A673 (cell line): ENCODE measurements around the gene OR5A2. TPM values are rescaled to one million over a fixed set of nuclear protein-coding genes. Genes with fewer than 3 reads are reported as not detected.
A peak's percentile ranks its signal among the peaks of the same experiment; 100 is the strongest.

ENCODE experiments used
- Bru-seq: library from RNA; stranded (reverse); fragments of 400-500 nt; gene quantifications from one replicate; lab custom pipeline; 2021; lab: Mats Ljungman, UMichigan
- BruChase-seq, 2 experiments: library from RNA; stranded (reverse); fragments of 400-500 nt; gene quantifications; one replicate each; lab custom pipeline; 2021; lab: Mats Ljungman, UMichigan
- BruUV-seq: library from RNA; stranded (reverse); fragments of 400-500 nt; replicated peaks from 2 replicates; lab custom pipeline; 2021; lab: Mats Ljungman, UMichigan
- CTCF ChIA-PET: fragments of 300-600 bp; sonication (Branson Sonifier 250); formaldehyde crosslinking; loops from one replicate; lab custom pipeline; 2022; ENCODE audit warnings: antibody characterized with exemption; lab: Charles Lee
- POLR2A ChIA-PET: fragments of 300-600 bp; sonication (Branson Sonifier 250); formaldehyde crosslinking; loops from one replicate; lab custom pipeline; 2022; ENCODE audit warnings: antibody characterized with exemption; ENCODE audit not compliant: low non-redundant PET; lab: Charles Lee
- DNase-seq: peaks from one replicate; pipeline ENCODE4 v3.0.0-alpha.2; 2015; ENCODE audit warnings: low spot score
- H3K27ac ChIP-seq: fragments of 200-600 bp; sonication (generic); 2 replicates; pipeline ENCODE4 v1.5.1; 2016; ENCODE audit warnings: mixed run types, low read depth, mild to moderate bottlenecking, mixed read lengths, antibody characterized with exemption, low read length; ENCODE audit not compliant: poor library complexity, severe bottlenecking
- H3K27me3 ChIP-seq: fragments of 200-600 bp; sonication (generic); replicated peaks from 2 replicates; pipeline ENCODE4 v1.6.1; 2017; ENCODE audit warnings: mixed run types, low read depth, mild to moderate bottlenecking, mixed read lengths, antibody characterized with exemption, low read length; ENCODE audit not compliant: insufficient read depth, poor library complexity
- H3K36me3 ChIP-seq: fragments of 200-600 bp; sonication (generic); 2 replicates; pipeline ENCODE4 v1.6.1; 2016; ENCODE audit warnings: mixed run types, mild to moderate bottlenecking, mixed read lengths, antibody characterized with exemption, low read length; ENCODE audit not compliant: insufficient read depth, poor library complexity, severe bottlenecking
- H3K4me1 ChIP-seq: fragments of 200-600 bp; sonication (generic); 2 replicates; pipeline ENCODE4 v1.6.1; 2017; ENCODE audit warnings: mixed run types, mild to moderate bottlenecking, mixed read lengths, antibody characterized with exemption, low read length; ENCODE audit not compliant: insufficient read depth, poor library complexity, severe bottlenecking
- H3K4me3 ChIP-seq: fragments of 200-600 bp; sonication (generic); 2 replicates; pipeline ENCODE4 v1.5.1; 2016; ENCODE audit warnings: low read depth, mixed run types, mild to moderate bottlenecking, mixed read lengths, low read length; ENCODE audit not compliant: poor library complexity, severe bottlenecking
- H3K9me3 ChIP-seq: fragments of 200-600 bp; sonication (generic); 2 replicates; pipeline ENCODE4 v1.6.1; 2016; ENCODE audit warnings: mixed run types, low read depth, mild to moderate bottlenecking, mixed read lengths, antibody characterized with exemption, low read length; ENCODE audit not compliant: poor library complexity, severe bottlenecking
- CTCF ChIP-seq: fragments of 300-800, 200-600 bp; sonication (generic); conservative IDR thresholded peaks from 2 replicates; pipeline ENCODE4 v1.5.1; 2017; ENCODE audit warnings: low read depth, mild to moderate bottlenecking, antibody characterized with exemption, low read length, moderate library complexity, mixed read lengths
- EZH2 ChIP-seq: fragments of 200-600 bp; sonication (generic); IDR thresholded peaks from 2 replicates; pipeline ENCODE4 v1.6.1; 2017; ENCODE audit warnings: borderline replicate concordance, low read depth, mild to moderate bottlenecking, mixed read lengths, antibody characterized with exemption, low read length; ENCODE audit not compliant: poor library complexity, severe bottlenecking
- intact Hi-C: fragments of 100-400 bp; cut with micrococcal nuclease; formaldehyde crosslinking; loops from one replicate; pipeline ENCODE4 v1.10.0; 2022; ENCODE audit not compliant: unreplicated experiment
- long read RNA-seq: library from polyadenylated mRNA; stranded (forward); transcript quantifications from one replicate; pipeline ENCODE4 v2.0.0, GENCODE V29; 2022
- total RNA-seq: library from RNA; stranded (reverse); gene quantifications from 2 replicates; pipeline ENCODE4 v1.2.3, GENCODE V29; 2021

OR5A2 gene
- total RNA-seq (not detected in 2 replicates), Bru-seq, nascent RNA (percentile 8 among the genes with signal in this experiment), BruChase-seq, experiment 1, labeled RNA remaining after a 2-hour chase (not detected), BruChase-seq, experiment 2, labeled RNA remaining after a 6-hour chase (not detected)
- long read RNA-seq: 0 reads

- H3K4me3 ChIP-seq: no peak within 1 kb of the TSS
- BruUV-seq: no TSS peak
- intact Hi-C loops: loop anchor here (5.0 kb wide), 2 partner anchors 209 to 269 kb away; no protein-coding TSS in a partner anchor
- no peak for TF ChIP-seq EZH2
- no peak for TF ChIP-seq CTCF
- no peaks in the 10 kb centered on the region for H3K36me3 ChIP-seq
- DNase-seq: peak; percentile 97
- no peaks in the 10 kb centered on the region for H3K9me3 ChIP-seq
- no peaks in the 10 kb centered on the region for H3K27me3 ChIP-seq
- peak within 1 kb of the TSS; percentile 79 for H3K27ac ChIP-seq
- CTCF ChIA-PET: interaction anchor here (1.1 to 1.8 kb wide), 2 partner anchors 255 to 268 kb away, joined by 9 to 11 read pairs; partner anchors contain the start of gene DTX4
- peaks cover 16% of the 10 kb centered on the region for H3K4me1 ChIP-seq
- POLR2A ChIA-PET: interaction anchor here (0.5 to 0.7 kb wide), 3 partner anchors 184 to 265 kb away, joined by 3 read pairs; partner anchors contain the start of gene PATL1
These were observed at the start of gene OR5A2 for GRCh38 chr11:59426361-59427067. TSS of gene OR5A2 (minus strand) at chr11:59426413. CDS start at chr11:59422953, 3,460 bp downstream.

- H3K9me3 ChIP-seq: no peaks in the 10 kb centered on the region
- H3K4me3 ChIP-seq: no peak overlapping the region
- POLR2A ChIA-PET: no interaction called here
- no peak for DNase-seq
- no peak for TF ChIP-seq CTCF
- no peak for TF ChIP-seq EZH2
- H3K36me3 ChIP-seq: no peaks in the 10 kb centered on the region
- intact Hi-C loops: no loop called here
- no TSS peak for BruUV-seq
- peaks cover 29% of the 10 kb centered on the region for H3K27me3 ChIP-seq
- CTCF ChIA-PET: no interaction called here
- H3K4me1 ChIP-seq: no peaks in the 10 kb centered on the region
- H3K27ac ChIP-seq: no peak overlapping the region
These were observed 49.0 kb upstream of the OR5A2 start for GRCh38 chr11:59475176-59475575.

GRCh38 chr11:59473015-59473414 is 46.8 kb upstream of the OR5A2 start, which contains the start of gene OR4D10:
TSS of gene OR4D10 (plus strand) at chr11:59473315. CDS start at chr11:59477430, 4,115 bp downstream.
- intact Hi-C loops: no loop called here
- H3K4me3 ChIP-seq: no peak within 1 kb of the TSS
- H3K9me3 ChIP-seq: no peaks in the 10 kb centered on the region
- no peak for DNase-seq
- CTCF ChIA-PET: no interaction called here
- H3K27ac ChIP-seq: no peak within 1 kb of the TSS
- H3K4me1 ChIP-seq: no peaks in the 10 kb centered on the region
- peaks cover 18% of the 10 kb centered on the region for H3K27me3 ChIP-seq
- H3K36me3 ChIP-seq: no peaks in the 10 kb centered on the region
- TF ChIP-seq EZH2: no peak
- no peak for TF ChIP-seq CTCF
- POLR2A ChIA-PET: no interaction called here
- no TSS peak for BruUV-seq
